MM.1S (cell line): ENCODE measurements around the gene DCAF11.

Experiments used
- EZH2 ChIP-seq: fragments of 300-600 bp; sonication (generic); optimal IDR thresholded peaks from 2 replicates; pipeline ENCODE3; 2017; ENCODE audit warnings: low read depth, mild to moderate bottlenecking, antibody characterized with exemption, low read length, mixed read lengths
- TF ChIP-seq, protein P1 (sequence below): fragments of 300-600 bp; sonication (generic); IDR thresholded peaks from 2 replicates; pipeline ENCODE4 v1.5.1; 2016; ENCODE audit warnings: antibody characterized with exemption, low read length, mixed read lengths

DNA sequence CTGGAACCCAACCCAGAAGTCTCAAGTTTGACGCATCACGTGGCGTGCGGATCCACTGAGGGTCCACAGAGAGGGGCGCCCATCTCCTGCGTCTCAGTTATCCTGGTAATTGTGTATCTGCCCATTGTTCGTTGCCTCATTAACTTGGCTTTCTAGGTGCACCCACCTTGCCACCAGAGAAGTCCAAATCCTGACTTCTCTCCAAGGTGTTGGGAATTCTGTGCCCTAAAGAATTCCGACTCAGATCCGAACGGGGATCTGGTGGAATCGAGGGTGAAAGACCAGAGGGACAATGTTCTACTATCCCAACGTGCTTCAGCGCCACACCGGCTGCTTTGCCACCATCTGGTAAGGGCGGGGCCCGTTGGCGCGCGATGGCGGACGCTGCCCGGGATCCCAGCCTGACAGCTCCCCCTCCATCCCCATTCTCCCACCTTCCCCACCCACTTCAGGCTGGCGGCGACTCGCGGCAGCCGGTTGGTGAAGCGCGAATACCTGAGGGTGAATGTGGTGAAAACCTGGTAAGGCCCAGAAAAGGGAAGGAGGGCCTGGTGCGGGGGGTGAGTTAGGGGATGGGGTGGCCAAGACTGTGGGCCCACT lies 57.8 kb downstream of the DCAF11 start:
- TF ChIP-seq, protein P1, sequence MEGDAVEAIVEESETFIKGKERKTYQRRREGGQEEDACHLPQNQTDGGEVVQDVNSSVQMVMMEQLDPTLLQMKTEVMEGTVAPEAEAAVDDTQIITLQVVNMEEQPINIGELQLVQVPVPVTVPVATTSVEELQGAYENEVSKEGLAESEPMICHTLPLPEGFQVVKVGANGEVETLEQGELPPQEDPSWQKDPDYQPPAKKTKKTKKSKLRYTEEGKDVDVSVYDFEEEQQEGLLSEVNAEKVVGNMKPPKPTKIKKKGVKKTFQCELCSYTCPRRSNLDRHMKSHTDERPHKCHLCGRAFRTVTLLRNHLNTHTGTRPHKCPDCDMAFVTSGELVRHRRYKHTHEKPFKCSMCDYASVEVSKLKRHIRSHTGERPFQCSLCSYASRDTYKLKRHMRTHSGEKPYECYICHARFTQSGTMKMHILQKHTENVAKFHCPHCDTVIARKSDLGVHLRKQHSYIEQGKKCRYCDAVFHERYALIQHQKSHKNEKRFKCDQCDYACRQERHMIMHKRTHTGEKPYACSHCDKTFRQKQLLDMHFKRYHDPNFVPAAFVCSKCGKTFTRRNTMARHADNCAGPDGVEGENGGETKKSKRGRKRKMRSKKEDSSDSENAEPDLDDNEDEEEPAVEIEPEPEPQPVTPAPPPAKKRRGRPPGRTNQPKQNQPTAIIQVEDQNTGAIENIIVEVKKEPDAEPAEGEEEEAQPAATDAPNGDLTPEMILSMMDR: no peak
- TF ChIP-seq EZH2: no peak
